Measurements from ENCODE around the gene FOXP1.

DNA sequence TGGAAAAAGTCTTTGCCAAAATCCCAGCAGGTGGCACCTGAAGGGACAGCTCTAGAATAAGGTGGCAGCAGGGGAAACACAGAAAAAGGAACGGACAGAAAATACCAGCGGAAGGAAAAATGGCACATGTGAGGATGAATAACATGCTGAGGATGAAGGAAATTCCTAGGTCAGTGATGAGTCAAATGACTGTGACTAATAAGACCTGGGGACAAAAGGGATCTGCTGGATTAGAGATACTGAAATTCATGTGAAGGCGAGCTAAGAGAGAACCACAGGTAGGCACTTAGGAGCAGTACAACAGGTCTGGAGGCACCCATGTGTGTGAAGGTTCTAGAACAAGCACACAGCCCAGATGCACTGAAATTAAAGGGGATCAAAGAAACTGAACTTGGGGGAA is 482.5 kb downstream of the FOXP1 start:
- no peak for TF ChIP-seq CTCF (IDR thresholded peaks at IDR 0.05)
- TF ChIP-seq POLR2A (IDR thresholded peaks at IDR 0.05): no peak

Measured in uterus (tissue), 2 donors.